WERI-Rb-1 (cell line): ENCODE measurements around the gene LRIG2.

Experiments
- DNase-seq: peaks from one replicate; pipeline ENCODE4 v3.0.0-alpha.2; 2020
- H3K27ac ChIP-seq: fragments of 250-450 bp; sonication (Bioruptor Pico); 2 replicates; pipeline ENCODE4 v1.5.1; 2020; ENCODE audit warnings: mild to moderate bottlenecking, moderate library complexity
- H3K27me3 ChIP-seq: fragments of 250-450 bp; sonication (Bioruptor Pico); 2 replicates; pipeline ENCODE4 v1.5.1; 2021; ENCODE audit warnings: mild to moderate bottlenecking, low read depth, moderate library complexity; ENCODE audit not compliant: insufficient read depth, severe bottlenecking
- H3K36me3 ChIP-seq: fragments of 250-450 bp; sonication (Bioruptor Pico); 2 replicates; pipeline ENCODE4 v1.5.1; 2020; ENCODE audit warnings: mild to moderate bottlenecking, moderate library complexity
- H3K4me3 ChIP-seq: 2 replicates; pipeline ENCODE4 v1.5.1; 2011; ENCODE audit warnings: low read depth, mild to moderate bottlenecking, control low read depth, low read length
- H3K9me3 ChIP-seq: fragments of 250-450 bp; sonication (Bioruptor Pico); 2 replicates; pipeline ENCODE4 v1.5.1; 2021; ENCODE audit warnings: mild to moderate bottlenecking, moderate library complexity; ENCODE audit not compliant: severe bottlenecking
- CTCF ChIP-seq: IDR thresholded peaks from 2 replicates; pipeline ENCODE4 v1.5.1; 2011; ENCODE audit warnings: low read depth, mild to moderate bottlenecking, control low read depth, inconsistent platforms, low read length

The LRIG2 gene

GRCh38 chr1:113094506-113094905, 21.5 kb downstream of the LRIG2 start:
- Histone ChIP-seq H3K27ac (no peak overlapping the region), H3K4me3 (no peak overlapping the region), H3K9me3 (no peaks in the 10 kb centered on the region), H3K36me3 (peaks cover 59% of the 10 kb centered on the region), H3K27me3 (no peaks in the 10 kb centered on the region)
- no peak for DNase-seq
- TF ChIP-seq CTCF = no peak

- Histone ChIP-seq H3K9me3 (no peaks in the 10 kb centered on the region), H3K4me3 (no peak overlapping the region), H3K27me3 (no peaks in the 10 kb centered on the region), H3K36me3 (peaks cover 73% of the 10 kb centered on the region), H3K27ac (no peak overlapping the region)
- TF ChIP-seq CTCF = no peak
- no peak for DNase-seq
These were observed 22.9 kb downstream of the LRIG2 start for GRCh38 chr1:113095790-113096455.

GRCh38 chr1:113096493-113096892, 23.5 kb downstream of the LRIG2 start:
- no peak for DNase-seq
- no peak for TF ChIP-seq CTCF
- Histone ChIP-seq H3K9me3 (no peaks in the 10 kb centered on the region), H3K27ac (no peak overlapping the region), H3K4me3 (no peak overlapping the region), H3K27me3 (no peaks in the 10 kb centered on the region), H3K36me3 (peaks cover 79% of the 10 kb centered on the region)

DNA sequence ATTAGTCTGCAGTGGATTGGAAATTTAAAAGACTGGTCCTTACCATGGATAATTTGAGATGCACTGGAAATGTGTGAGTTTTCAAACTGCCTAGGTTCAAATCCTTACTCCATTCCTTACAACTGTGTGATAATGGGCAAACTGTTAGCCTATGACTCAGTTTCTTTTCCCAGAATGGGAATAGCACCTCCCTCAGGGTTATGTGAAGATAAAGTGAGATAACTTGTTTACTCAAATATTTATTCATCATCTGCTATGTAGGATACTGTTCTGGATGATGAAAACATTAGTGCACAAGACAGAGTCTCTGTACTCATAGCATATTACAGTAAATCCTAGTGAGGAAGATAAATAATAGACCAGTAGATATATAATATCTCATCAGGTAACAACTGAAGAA, 28.6 kb downstream of the LRIG2 start:
- Histone ChIP-seq H3K27me3 (no peaks in the 10 kb centered on the region), H3K27ac (no peak overlapping the region), H3K9me3 (no peaks in the 10 kb centered on the region), H3K4me3 (no peak overlapping the region), H3K36me3 (peaks cover 82% of the 10 kb centered on the region)
- DNase-seq = no peak
- TF ChIP-seq CTCF = no peak

GRCh38 chr1:113103048-113103447, 30.1 kb downstream of the LRIG2 start:
- TF ChIP-seq CTCF = no peak
- H3K27ac ChIP-seq = no peak overlapping the region
- H3K36me3 ChIP-seq = peaks cover 87% of the 10 kb centered on the region
- no peak overlapping the region for H3K4me3 ChIP-seq
- no peaks in the 10 kb centered on the region for H3K9me3 ChIP-seq
- DNase-seq = no peak
- H3K27me3 ChIP-seq = no peaks in the 10 kb centered on the region

- Histone ChIP-seq H3K9me3 (no peaks in the 10 kb centered on the region), H3K27me3 (no peaks in the 10 kb centered on the region), H3K27ac (no peak overlapping the region), H3K36me3 (peaks cover 84% of the 10 kb centered on the region), H3K4me3 (no peak overlapping the region)
- DNase-seq = no peak
- no peak for TF ChIP-seq CTCF
These were observed 31.0 kb downstream of the LRIG2 start for GRCh38 chr1:113103977-113104376.
